ENCODE results near the gene AAK1. TPM values are rescaled to one million over a fixed set of nuclear protein-coding genes. Genes with fewer than 3 reads are reported as not detected.

The AAK1 gene
- total and polyA plus RNA-seq, 2 of the 13 experiments (the other 11 are each of a cell fraction or from before 2014, with no cell fraction given) = 9.8 to 10.3 TPM

GRCh38 chr2:69470911-69471310, 172.6 kb downstream of the AAK1 start (continued):
- no peak for TF ChIP-seq DMTF1 (CRISPR knock-in tag; IDR thresholded peaks at IDR 0.05)
- no peak for TF ChIP-seq ZFX (CRISPR knock-in tag; IDR thresholded peaks at IDR 0.05; ENCODE audit: low read depth)
- TF ChIP-seq MIER3 (CRISPR knock-in tag; IDR thresholded peaks at IDR 0.05; ENCODE audit: borderline replicate concordance) = no peak
- no peak for TF ChIP-seq ETV5 (CRISPR knock-in tag; IDR thresholded peaks at IDR 0.05; ENCODE audit: borderline replicate concordance)
- TF ChIP-seq ZFP1 (CRISPR knock-in tag; IDR thresholded peaks at IDR 0.05) = no peak
- TF ChIP-seq TIGD3 (CRISPR knock-in tag; IDR thresholded peaks at IDR 0.05; ENCODE audit: borderline replicate concordance) = no peak
- no peak for TF ChIP-seq PAX8 (CRISPR knock-in tag; IDR thresholded peaks at IDR 0.05; ENCODE audit: borderline replicate concordance)
- no peak for TF ChIP-seq ZNF713 (CRISPR knock-in tag; IDR thresholded peaks at IDR 0.05)
- no peak for TF ChIP-seq FIP1L1 (IDR thresholded peaks at IDR 0.05; ENCODE audit: borderline replicate concordance, insufficient read depth, low read depth, low read length)

GRCh38 chr2:69469784-69470183, 173.8 kb downstream of the AAK1 start:
- Histone ChIP-seq H2AFZ (ENCODE audit: low read length) (no peak overlapping the region), H3K27me3 (ENCODE audit: control insufficient read depth in 1 of 2, insufficient read depth in 2 of 2, low read length in 2 of 2) (no peaks in the 10 kb centered on the region), H3K27ac (ENCODE audit: extremely low read length, insufficient read depth, low read length) (no peak overlapping the region), H3K4me3 (replicated peaks in 1 of 3; ENCODE audit: insufficient read depth in 1 of 3, low read depth in 2 of 3, low read length in 3 of 3) (no peak overlapping the region), H3K4me1 (ENCODE audit: insufficient read depth, low read length) (no peaks in the 10 kb centered on the region), H3K79me2 (ENCODE audit: insufficient read depth, low read length) (no peaks in the 10 kb centered on the region), H3K9me3 (ENCODE audit: low read length) (no peaks in the 10 kb centered on the region), H3K9ac (ENCODE audit: insufficient read depth, low read depth, low read length) (no peak overlapping the region), H4K20me1 (ENCODE audit: insufficient read depth, low read length) (no peaks in the 10 kb centered on the region), H3K36me3 (replicated peaks in 1 of 2; ENCODE audit: control insufficient read depth in 1 of 2, insufficient read depth in 2 of 2, low read length in 2 of 2) (peaks cover 0 to 11% of the 10 kb centered on the region in 2 experiments; a peak in 2 of 5 replicates), H3K4me2 (ENCODE audit: low read depth, low read length) (no peak overlapping the region)
- POLR2A ChIA-PET = no interaction called here
- intact Hi-C loops (cut with micrococcal nuclease; ENCODE audit: unreplicated experiment) = no loop called here
- no TSS peak for BruUV-seq (replicated peaks)
- in situ Hi-C loops (cut with HindIII; ENCODE audit: extremely low pct_ligation_motif_present, low pct_unique_long_range_greater_than_20kb) = no loop called here
- no peak for DNase-seq (ENCODE audit: low spot score)
- TF ChIP-seq SMYD3 (CRISPR knock-in tag; IDR thresholded peaks at IDR 0.05) (no peak), ZNF615 (CRISPR knock-in tag; IDR thresholded peaks at IDR 0.05; ENCODE audit: borderline replicate concordance) (no peak), PHF8 (CRISPR knock-in tag; IDR thresholded peaks at IDR 0.05) (no peak), ZNF781 (CRISPR knock-in tag; IDR thresholded peaks at IDR 0.05; ENCODE audit: borderline replicate concordance, not compliant biosample characterization) (no peak)
- FAIRE-seq = no peak
- 97% methylated on average over 1 of the region's 1 CpG for WGBS (ENCODE audit: low lambda C conversion rate)
- CTCF ChIA-PET (ENCODE audit: low intra/inter-chr PET ratio, low total read pairs) = no interaction called here
- ATAC-seq = no peak
